Lung (tissue), 12 donors: ENCODE results near the gene PPM1H. TPM values are rescaled to one million over a fixed set of nuclear protein-coding genes. Genes with fewer than 3 reads are reported as not detected.
A peak's percentile ranks its signal among the peaks of the same experiment; 100 is the strongest.

Experiments used
- ATAC-seq: fragments of 200-7000 bp; cut with Tn5 transposase; one replicate; pipeline ENCODE4 v1.9.1; 2020; ENCODE audit warnings: moderate number of reproducible peaks; ENCODE audit not compliant: insufficient read depth, low FRiP score
- DNase-seq, 3 donors: peaks; one replicate each; pipeline ENCODE4 v3.0.0-alpha.2; 2013 to 2017
- H3K27ac ChIP-seq, 2 donors: one replicate each; pipeline ENCODE4 v1.5.1; 2013; ENCODE audit warnings: mild to moderate bottlenecking in 2 of 2, moderate library complexity in 2 of 2, control low read depth in 1 of 2, inconsistent platforms in 1 of 2, low read depth in 1 of 2, low read length in 1 of 2
- H3K27me3 ChIP-seq, 3 donors: one replicate each; pipeline ENCODE4 v1.5.1; 2013; ENCODE audit warnings: low read length in 2 of 3; ENCODE audit not compliant: control insufficient read depth in 3 of 3, insufficient read depth in 3 of 3
- H3K36me3 ChIP-seq, 4 donors: one replicate each; pipeline ENCODE4 v1.5.1; 2013; ENCODE audit warnings: low read length in 4 of 4, mild to moderate bottlenecking in 1 of 4, moderate library complexity in 1 of 4; ENCODE audit not compliant: control insufficient read depth in 4 of 4, insufficient read depth in 4 of 4
- H3K4me1 ChIP-seq, 5 donors: one replicate each; pipeline ENCODE4 v1.5.1; 2013; ENCODE audit warnings: low read length in 5 of 5, mild to moderate bottlenecking in 2 of 5, moderate library complexity in 1 of 5; ENCODE audit not compliant: control insufficient read depth in 5 of 5, insufficient read depth in 5 of 5
- H3K4me3 ChIP-seq: one replicate; pipeline ENCODE4 v1.5.1; 2013; ENCODE audit warnings: mild to moderate bottlenecking, control low read depth, moderate library complexity
- H3K9ac ChIP-seq, 2 donors: one replicate each; pipeline ENCODE4 v1.5.1; 2013; ENCODE audit warnings: low read length in 2 of 2, control low read depth in 1 of 2; ENCODE audit not compliant: insufficient read depth in 1 of 2
- H3K9me3 ChIP-seq, 4 donors: one replicate each; pipeline ENCODE4 v1.5.1; 2013; ENCODE audit warnings: low read length in 3 of 4, mild to moderate bottlenecking in 1 of 4, moderate library complexity in 1 of 4; ENCODE audit not compliant: control insufficient read depth in 4 of 4, insufficient read depth in 3 of 4
- WGBS, 2 donors: extraction: QIAGEN DNeasy Blood & Tissue Kit; methylation state at CpG; one replicate each; pipeline ENCODE4 v1.1.7; 2013; 5-methylcytosine and 5-hydroxymethylcytosine counted together
- polyA plus RNA-seq, 2 donors: library from polyadenylated mRNA; stranded (reverse); fragments of 200-250 nt; gene quantifications; one replicate each; pipeline ENCODE4 v1.2.1, GENCODE V29; 2013
- total RNA-seq, 2 donors: library from RNA; depleted of rRNA in 1 of 2; stranded (reverse); fragments of >200 nt in 1 of 2; gene quantifications; one replicate each; pipeline ENCODE4 v1.2.1, GENCODE V29; 2014 to 2021
- TF ChIP-seq, protein P1 (sequence below): IDR thresholded peaks from 2 replicates; pipeline ENCODE4 v1.5.1; 2012; ENCODE audit warnings: mild to moderate bottlenecking; ENCODE audit errors: control extremely low read depth, extremely low read depth
- donor health status: control.
- donor health status: control.
- donor health status: Bipolar disorder and iron deficiency.
- donor health status: healthy.
- donor health status: DM: yes; HTN: yes; CAD: no.

Gene PPM1H
- total and polyA plus RNA-seq, 4 donors: 2.0 to 11.2 (median 5.7) TPM

DNA sequence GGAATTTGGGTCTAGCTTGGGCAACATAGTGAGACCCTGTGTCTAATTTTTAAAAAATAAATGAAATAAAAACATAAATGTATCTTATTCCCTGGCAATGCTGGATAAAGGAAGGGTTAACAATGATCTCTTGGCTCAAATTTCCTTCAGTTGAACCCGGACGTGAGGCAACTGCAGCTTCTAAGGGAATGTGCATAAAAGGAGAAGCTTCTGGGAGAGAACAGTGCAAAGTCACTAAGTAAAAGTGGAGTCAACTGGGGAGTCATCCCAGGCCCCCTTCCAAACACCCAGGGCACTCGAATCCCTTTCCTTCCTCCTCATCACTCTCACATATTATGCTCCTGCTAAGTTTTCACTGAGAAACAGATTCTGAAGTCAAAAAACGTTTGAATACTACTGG lies 147.3 kb downstream of the PPM1H start:
- Histone ChIP-seq H3K4me1 (peaks cover 0 to 5% (median 3%) of the 10 kb centered on the region in 5 donors), H3K4me3 (no peak overlapping the region), H3K9me3 (no peaks in the 10 kb centered on the region), H3K9ac (no peak overlapping the region), H3K36me3 (no peaks in the 10 kb centered on the region), H3K27ac (no peak overlapping the region), H3K27me3 (no peaks in the 10 kb centered on the region)
- no peak for ATAC-seq
- 22 to 46% methylated on average over 4 of the region's 4 CpGs for WGBS, 2 donors
- DNase-seq: peak in 1 of 3 donors; percentile 35
- TF ChIP-seq, protein P1, sequence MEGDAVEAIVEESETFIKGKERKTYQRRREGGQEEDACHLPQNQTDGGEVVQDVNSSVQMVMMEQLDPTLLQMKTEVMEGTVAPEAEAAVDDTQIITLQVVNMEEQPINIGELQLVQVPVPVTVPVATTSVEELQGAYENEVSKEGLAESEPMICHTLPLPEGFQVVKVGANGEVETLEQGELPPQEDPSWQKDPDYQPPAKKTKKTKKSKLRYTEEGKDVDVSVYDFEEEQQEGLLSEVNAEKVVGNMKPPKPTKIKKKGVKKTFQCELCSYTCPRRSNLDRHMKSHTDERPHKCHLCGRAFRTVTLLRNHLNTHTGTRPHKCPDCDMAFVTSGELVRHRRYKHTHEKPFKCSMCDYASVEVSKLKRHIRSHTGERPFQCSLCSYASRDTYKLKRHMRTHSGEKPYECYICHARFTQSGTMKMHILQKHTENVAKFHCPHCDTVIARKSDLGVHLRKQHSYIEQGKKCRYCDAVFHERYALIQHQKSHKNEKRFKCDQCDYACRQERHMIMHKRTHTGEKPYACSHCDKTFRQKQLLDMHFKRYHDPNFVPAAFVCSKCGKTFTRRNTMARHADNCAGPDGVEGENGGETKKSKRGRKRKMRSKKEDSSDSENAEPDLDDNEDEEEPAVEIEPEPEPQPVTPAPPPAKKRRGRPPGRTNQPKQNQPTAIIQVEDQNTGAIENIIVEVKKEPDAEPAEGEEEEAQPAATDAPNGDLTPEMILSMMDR: no peak

DNA sequence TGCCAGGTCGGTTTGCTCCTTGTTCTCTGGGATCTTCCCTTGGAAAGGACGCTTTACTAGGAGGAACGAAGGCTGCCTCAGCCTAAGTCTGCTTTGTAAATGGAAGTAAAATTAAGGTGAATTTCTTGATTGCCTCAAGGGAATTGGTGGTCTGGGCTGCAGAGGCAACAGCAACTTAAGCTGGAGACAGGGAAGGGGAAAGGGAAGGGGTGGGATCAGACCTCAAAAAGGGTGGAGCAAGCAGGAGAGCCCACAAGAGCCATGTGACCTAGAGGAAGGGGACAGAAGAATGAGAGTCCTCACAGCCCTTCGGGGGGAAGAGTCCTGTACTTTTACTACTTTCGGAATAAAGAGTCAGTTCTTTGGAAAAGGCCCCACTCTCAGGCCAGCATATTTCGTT lies 147.9 kb downstream of the PPM1H start:
- no peak overlapping the region for H3K27ac ChIP-seq
- no peaks in the 10 kb centered on the region for H3K36me3 ChIP-seq
- peaks cover 0 to 5% (median 0%) of the 10 kb centered on the region in 5 donors for H3K4me1 ChIP-seq
- H3K9me3 ChIP-seq: no peaks in the 10 kb centered on the region
- 63 to 86% methylated on average over 6 of the region's 6 CpGs for WGBS, 2 donors
- H3K27me3 ChIP-seq: no peaks in the 10 kb centered on the region
- TF ChIP-seq, protein P1: no peak
- ATAC-seq (no peak), DNase-seq (no peak)
- H3K4me3 ChIP-seq: no peak overlapping the region
- H3K9ac ChIP-seq: no peak overlapping the region

DNA sequence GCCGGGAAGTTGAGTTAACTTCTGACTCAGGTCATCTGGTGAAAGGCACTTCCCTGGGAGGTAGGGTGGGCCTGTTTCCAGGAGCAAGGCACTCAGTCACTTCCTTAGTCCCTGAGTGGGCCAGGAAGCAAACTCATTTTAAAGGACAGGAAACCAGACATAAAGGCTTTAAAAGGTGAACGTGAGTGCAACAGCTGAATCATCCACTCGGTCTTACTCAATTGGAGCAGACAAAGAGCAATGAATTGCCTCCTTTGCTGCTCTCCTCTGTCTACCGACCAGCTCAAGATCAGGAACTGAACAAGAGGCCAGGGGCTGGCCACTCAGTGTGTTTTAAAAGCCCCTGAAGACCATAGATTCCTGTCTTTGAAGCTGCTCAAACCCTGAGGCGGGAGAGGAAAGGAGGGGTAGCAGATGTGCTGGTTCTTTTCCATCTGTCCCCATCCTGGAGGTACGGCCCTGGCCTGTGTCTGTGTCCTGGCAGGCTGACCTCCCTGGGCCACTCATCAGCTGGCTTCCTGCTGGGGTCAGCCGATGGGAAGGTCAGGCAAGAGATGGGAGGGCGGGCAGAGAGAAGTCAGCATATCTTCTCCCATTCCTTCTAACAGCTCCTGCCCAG lies 148.9 kb downstream of the PPM1H start:
- TF ChIP-seq, protein P1: no peak
- ATAC-seq: peak; percentile 72
- whole genome bisulfite sequencing, 2 donors: 40 to 43% methylated on average over 8 of the region's 8 CpGs
- DNase-seq: peak; percentile 17 to 59 (median 39)
- Histone ChIP-seq H3K9ac (no peak overlapping the region), H3K4me1 (peaks cover 0 to 5% (median 0%) of the 10 kb centered on the region in 5 donors), H3K36me3 (no peaks in the 10 kb centered on the region), H3K4me3 (no peak overlapping the region), H3K27ac (peak overlapping the region; percentile 80 to 87), H3K27me3 (no peaks in the 10 kb centered on the region), H3K9me3 (no peaks in the 10 kb centered on the region)

DNA sequence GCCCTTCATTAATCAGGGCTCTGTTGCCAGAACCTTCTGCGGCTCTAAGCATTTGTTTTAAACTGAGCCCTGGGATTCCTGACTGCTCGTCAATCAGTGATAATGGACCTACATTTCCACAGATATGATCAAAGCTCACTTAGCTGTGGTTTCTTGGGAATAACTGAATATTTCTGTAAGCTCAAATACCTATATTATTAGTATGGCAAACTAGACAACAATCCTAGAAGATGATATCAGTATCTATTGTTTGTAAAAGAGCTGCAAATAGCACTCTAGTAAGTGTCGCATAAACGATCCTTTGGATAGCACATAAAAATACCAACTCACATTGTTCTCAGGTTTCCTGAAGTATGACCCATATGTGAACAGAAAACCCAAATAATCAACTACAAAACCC lies 150.4 kb downstream of the PPM1H start:
- H3K9me3 ChIP-seq: no peaks in the 10 kb centered on the region
- no peak overlapping the region for H3K27ac ChIP-seq
- TF ChIP-seq, protein P1: no peak
- H3K9ac ChIP-seq: no peak overlapping the region
- no peak for ATAC-seq
- H3K4me3 ChIP-seq: no peak overlapping the region
- H3K36me3 ChIP-seq: no peaks in the 10 kb centered on the region
- no peaks in the 10 kb centered on the region for H3K27me3 ChIP-seq
- no peak for DNase-seq
- 67 to 80% methylated on average over 4 of the region's 4 CpGs for WGBS, 2 donors
- H3K4me1 ChIP-seq: peaks cover 0 to 5% (median 0%) of the 10 kb centered on the region in 5 donors
